Suprapubic skin (tissue), 4 donors: ENCODE data around the gene NEK11. TPM values are rescaled to one million over a fixed set of nuclear protein-coding genes. Genes with fewer than 3 reads are reported as not detected.
"Not testable (repeated sequence)": the region's sequence is repeated elsewhere in the genome, so short reads cannot be mapped to it uniquely, and the experiment has no call there.

ENCODE experiments used
- DNase-seq, 2 donors: peaks; one replicate each; pipeline ENCODE4 v3.0.0-alpha.2; 2019; ENCODE audit warnings: low spot score in 2 of 2
- H3K27ac ChIP-seq: fragments of 200-600 bp; sonication (generic); one replicate; pipeline ENCODE4 v1.5.1; 2019
- H3K27me3 ChIP-seq: fragments of 200-600 bp; sonication (generic); one replicate; pipeline ENCODE4 v1.5.1; 2019
- H3K36me3 ChIP-seq: fragments of 200-600 bp; sonication (generic); one replicate; pipeline ENCODE4 v1.5.1; 2019
- H3K4me1 ChIP-seq: fragments of 200-600 bp; sonication (generic); one replicate; pipeline ENCODE4 v1.5.1; 2019
- H3K4me3 ChIP-seq: fragments of 200-600 bp; sonication (generic); one replicate; pipeline ENCODE4 v1.5.1; 2019; ENCODE audit warnings: mild to moderate bottlenecking
- H3K9me3 ChIP-seq: fragments of 200-600 bp; sonication (generic); one replicate; pipeline ENCODE4 v1.5.1; 2019
- EP300 ChIP-seq: sonication (generic); formaldehyde crosslinking; IDR thresholded peaks from one replicate; pipeline ENCODE4 v1.6.1; 2017; ENCODE audit warnings: antibody characterized with exemption
- POLR2A ChIP-seq, 2 donors: fragments of 450-650 bp; IDR thresholded peaks; one replicate each; pipeline ENCODE4 v1.6.1; 2017; ENCODE audit warnings: antibody characterized with exemption in 2 of 2, mild to moderate bottlenecking in 2 of 2, moderate library complexity in 2 of 2
- POLR2AphosphoS5 ChIP-seq, 3 donors: sonication (generic); formaldehyde crosslinking; IDR thresholded peaks; one replicate each; pipeline ENCODE4 v1.6.1; 2017; ENCODE audit warnings: antibody characterized with exemption in 3 of 3
- WGBS: methylation state at CpG from one replicate; pipeline ENCODE4 v1.1.5; 2018; 5-methylcytosine and 5-hydroxymethylcytosine counted together
- total RNA-seq, 4 donors: library from RNA; depleted of rRNA; stranded (reverse); fragments of >200 nt; gene quantifications; one replicate each; pipeline ENCODE4 v1.1.0, GENCODE V29; 2016
- TF ChIP-seq, protein P1 (sequence below), 2 donors: fragments of 200-600 bp in 1 of 2; fragments of 450-650 bp in 1 of 2; sonication (generic) in 1 of 2; IDR thresholded peaks; one replicate each; pipeline ENCODE4 v1.5.1; 2016 to 2019; ENCODE audit warnings: antibody characterized with exemption in 2 of 2, mild to moderate bottlenecking in 1 of 2, moderate library complexity in 1 of 2

NEK11 gene
- total RNA-seq, 4 donors from 2014 or later, result 4.2 to 11.0 (median 7.5) TPM

DNA sequence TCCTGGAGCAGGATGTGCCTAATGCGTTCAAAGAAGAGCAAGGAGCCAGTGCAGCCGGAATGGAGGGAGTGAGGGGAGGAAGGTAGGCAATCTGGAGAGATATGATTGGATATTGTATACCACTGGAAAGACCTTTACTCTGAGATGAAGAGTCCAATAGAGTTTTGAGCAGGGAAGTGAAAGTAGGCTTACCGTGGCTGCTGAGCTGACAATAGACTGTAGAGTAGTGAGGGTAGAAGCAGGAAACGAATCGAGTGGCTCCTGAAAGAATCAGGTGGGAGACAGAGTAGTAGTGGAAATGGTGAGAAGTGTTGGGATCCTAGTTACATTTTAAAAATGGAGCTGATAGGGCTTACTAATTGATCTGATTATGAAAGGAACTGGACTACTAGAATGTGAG lies 303.1 kb downstream of the NEK11 start:
- WGBS, result 91% methylated on average over 5 of the region's 5 CpGs
- Histone ChIP-seq H3K4me1 (no peaks in the 10 kb centered on the region), H3K36me3 (peaks cover 3% of the 10 kb centered on the region), H3K9me3 (no peaks in the 10 kb centered on the region), H3K27me3 (no peaks in the 10 kb centered on the region), H3K27ac (no peak overlapping the region), H3K4me3 (no peak overlapping the region)
- TF ChIP-seq EP300, result no peak
- TF ChIP-seq POLR2AphosphoS5 (IDR thresholded peaks at IDR 0.05), result no peak
- TF ChIP-seq POLR2A (IDR thresholded peaks at IDR 0.05), result no peak
- TF ChIP-seq, protein P1, sequence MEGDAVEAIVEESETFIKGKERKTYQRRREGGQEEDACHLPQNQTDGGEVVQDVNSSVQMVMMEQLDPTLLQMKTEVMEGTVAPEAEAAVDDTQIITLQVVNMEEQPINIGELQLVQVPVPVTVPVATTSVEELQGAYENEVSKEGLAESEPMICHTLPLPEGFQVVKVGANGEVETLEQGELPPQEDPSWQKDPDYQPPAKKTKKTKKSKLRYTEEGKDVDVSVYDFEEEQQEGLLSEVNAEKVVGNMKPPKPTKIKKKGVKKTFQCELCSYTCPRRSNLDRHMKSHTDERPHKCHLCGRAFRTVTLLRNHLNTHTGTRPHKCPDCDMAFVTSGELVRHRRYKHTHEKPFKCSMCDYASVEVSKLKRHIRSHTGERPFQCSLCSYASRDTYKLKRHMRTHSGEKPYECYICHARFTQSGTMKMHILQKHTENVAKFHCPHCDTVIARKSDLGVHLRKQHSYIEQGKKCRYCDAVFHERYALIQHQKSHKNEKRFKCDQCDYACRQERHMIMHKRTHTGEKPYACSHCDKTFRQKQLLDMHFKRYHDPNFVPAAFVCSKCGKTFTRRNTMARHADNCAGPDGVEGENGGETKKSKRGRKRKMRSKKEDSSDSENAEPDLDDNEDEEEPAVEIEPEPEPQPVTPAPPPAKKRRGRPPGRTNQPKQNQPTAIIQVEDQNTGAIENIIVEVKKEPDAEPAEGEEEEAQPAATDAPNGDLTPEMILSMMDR (IDR thresholded peaks at IDR 0.05), result no peak
- no peak for DNase-seq

DNA sequence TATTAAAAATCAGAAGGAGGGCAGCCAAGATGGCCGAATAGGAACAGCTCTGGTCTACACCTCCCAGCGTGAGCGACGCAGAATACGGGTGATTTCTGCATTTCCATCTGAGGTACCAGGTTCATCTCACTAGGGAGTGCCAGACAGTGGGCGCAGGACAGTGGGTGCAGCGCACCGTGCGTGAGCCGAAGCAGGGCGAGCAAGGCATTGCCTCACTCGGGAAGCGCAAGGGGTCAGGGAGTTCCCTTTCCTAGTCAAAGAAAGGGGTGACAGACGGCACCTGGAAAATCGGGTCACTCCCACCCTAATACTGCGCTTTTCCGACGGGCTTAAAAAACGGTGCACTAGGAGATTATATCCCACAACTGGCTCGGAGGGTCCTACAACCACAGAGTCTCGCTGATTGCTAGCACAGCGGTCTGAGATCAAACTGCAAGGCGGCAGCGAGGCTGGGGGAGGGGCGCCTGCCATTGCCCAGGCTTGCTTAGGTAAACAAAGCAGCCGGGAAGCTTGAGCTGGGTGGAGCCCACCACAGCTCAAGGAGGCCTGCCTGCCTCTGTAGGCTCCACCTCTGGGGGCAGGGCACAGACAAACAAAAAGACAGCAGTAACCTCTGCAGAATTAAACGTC lies 304.9 kb downstream of the NEK11 start:
- H3K4me1 ChIP-seq, H3K27ac ChIP-seq, H3K36me3 ChIP-seq, H3K27me3 ChIP-seq, H3K4me3 ChIP-seq, H3K9me3 ChIP-seq, DNase-seq: not testable (repeated sequence)
- 85% methylated on average over 23 of the region's 27 CpGs for WGBS

DNA sequence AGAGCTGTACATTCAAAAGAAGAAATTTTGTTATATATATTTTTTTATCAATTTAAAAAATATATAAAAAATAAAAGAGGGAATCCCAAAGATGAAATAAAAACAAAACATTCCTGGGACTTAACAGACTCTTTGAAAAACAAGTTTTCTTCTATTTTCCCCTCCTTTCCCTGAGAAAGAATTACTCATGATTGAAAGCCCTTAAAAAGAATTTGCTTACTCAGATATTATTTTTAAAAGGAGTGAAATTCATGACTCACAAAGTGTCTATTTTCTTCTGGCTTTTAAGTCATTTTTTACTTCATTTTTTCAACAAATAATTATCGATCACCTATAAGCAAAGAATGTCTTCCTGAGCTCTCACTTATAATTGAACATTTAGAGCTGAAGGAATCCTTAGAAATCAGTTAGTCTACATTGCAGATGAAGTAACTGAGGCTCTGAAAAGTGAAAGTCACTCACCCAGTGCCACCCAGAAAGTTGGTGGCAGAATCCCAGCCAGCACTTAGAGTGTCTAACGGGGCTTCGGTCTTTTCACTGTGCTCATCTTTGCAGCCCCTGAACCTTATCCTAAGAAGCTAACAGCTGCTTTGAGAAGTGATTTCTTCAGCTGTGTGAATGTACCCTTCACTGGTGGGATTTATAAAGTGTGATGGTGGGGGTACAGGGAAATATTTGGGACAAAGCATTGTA lies 312.4 kb downstream of the NEK11 start:
- H3K36me3 ChIP-seq, result no peaks in the 10 kb centered on the region
- no peaks in the 10 kb centered on the region for H3K27me3 ChIP-seq
- DNase-seq, result no peak
- WGBS, result 68% methylated on average over 3 of the region's 3 CpGs
- no peak overlapping the region for H3K27ac ChIP-seq
- TF ChIP-seq POLR2AphosphoS5 (IDR thresholded peaks at IDR 0.05) (no peak), EP300 (no peak), POLR2A (IDR thresholded peaks at IDR 0.05) (no peak)
- TF ChIP-seq, protein P1 (IDR thresholded peaks at IDR 0.05), result no peak
- H3K9me3 ChIP-seq, result no peaks in the 10 kb centered on the region
- no peaks in the 10 kb centered on the region for H3K4me1 ChIP-seq
- no peak overlapping the region for H3K4me3 ChIP-seq

DNA sequence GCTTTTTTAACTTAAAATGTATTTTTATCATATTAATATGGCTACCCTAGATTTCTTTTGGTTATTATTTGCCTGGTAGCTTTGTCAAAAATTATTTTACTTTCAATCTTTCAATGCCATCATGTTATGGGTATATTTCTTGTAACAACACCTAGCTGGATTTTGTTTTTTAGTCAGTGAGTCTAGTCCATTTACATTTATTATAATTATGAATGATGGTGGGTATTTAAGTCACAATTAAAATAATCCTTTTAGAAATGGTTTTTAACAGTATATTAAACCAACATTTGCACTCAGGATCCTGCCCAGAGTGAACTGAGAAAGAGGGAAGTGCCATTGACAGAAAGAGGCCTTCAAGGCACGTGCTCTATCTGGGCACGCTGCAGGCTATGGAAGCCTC lies 315.1 kb downstream of the NEK11 start:
- Histone ChIP-seq H3K4me3 (no peak overlapping the region), H3K27me3 (no peaks in the 10 kb centered on the region), H3K9me3 (no peaks in the 10 kb centered on the region), H3K27ac (no peak overlapping the region), H3K36me3 (no peaks in the 10 kb centered on the region), H3K4me1 (no peaks in the 10 kb centered on the region)
- 94% methylated on average over 2 of the region's 2 CpGs for WGBS
- no peak for DNase-seq
- no peak for TF ChIP-seq EP300
- no peak for TF ChIP-seq POLR2AphosphoS5 (IDR thresholded peaks at IDR 0.05)

DNA sequence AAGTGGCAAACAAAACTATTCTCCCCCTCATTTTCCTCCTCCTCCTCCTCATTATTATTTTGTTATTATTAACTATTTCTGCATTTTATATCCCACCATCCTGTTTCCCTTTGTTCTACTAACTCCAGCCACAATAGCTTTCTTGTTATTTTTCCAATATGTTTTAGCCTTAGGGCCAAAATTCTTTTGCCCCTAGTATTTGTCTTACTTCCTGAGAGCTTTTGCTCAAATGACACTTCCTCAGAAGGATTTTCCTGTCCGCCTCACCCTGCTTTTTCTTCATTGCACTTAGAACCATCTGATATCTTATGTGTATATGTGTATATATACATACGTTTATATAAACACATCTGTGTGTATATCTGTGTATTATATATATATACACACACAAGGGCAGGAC lies 322.2 kb downstream of the NEK11 start:
- H3K4me1 ChIP-seq, result no peaks in the 10 kb centered on the region
- TF ChIP-seq EP300, result no peak
- no peak for TF ChIP-seq POLR2AphosphoS5 (IDR thresholded peaks at IDR 0.05)
- TF ChIP-seq, protein P1 (IDR thresholded peaks at IDR 0.05), result no peak
- no peak for TF ChIP-seq POLR2A (IDR thresholded peaks at IDR 0.05)
- WGBS, result 82% methylated on average over 2 of the region's 2 CpGs

DNA sequence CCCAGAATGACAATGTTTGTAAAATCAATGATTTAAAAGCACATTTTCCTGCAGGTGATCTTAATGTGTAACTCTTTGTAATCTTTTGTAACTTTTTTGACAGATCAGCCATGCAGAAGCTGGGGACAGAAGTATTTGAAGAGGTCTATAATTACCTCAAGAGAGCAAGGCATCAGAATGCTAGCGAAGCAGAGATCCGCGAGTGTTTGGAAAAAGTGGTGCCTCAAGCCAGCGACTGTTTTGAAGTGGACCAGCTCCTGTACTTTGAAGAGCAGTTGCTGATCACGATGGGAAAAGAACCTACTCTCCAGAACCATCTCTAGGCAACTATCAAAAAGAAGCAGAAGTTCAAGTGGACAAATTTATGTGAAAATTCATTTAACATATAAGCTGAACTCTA lies 322.8 kb downstream of the NEK11 start:
- DNase-seq, result no peak
- 89% methylated on average over 5 of the region's 5 CpGs for WGBS
- no peak for TF ChIP-seq EP300
- TF ChIP-seq, protein P1 (IDR thresholded peaks at IDR 0.05), result no peak
- TF ChIP-seq POLR2A (IDR thresholded peaks at IDR 0.05), result no peak
- TF ChIP-seq POLR2AphosphoS5 (IDR thresholded peaks at IDR 0.05), result no peak
- Histone ChIP-seq H3K4me3 (no peak overlapping the region), H3K9me3 (no peaks in the 10 kb centered on the region), H3K4me1 (no peaks in the 10 kb centered on the region), H3K36me3 (no peaks in the 10 kb centered on the region), H3K27ac (no peak overlapping the region), H3K27me3 (no peaks in the 10 kb centered on the region)

More for the DNA sequence above, 322.2 kb downstream of the NEK11 start:
- H3K27ac ChIP-seq, result no peak overlapping the region
- H3K36me3 ChIP-seq, result no peaks in the 10 kb centered on the region
- no peak overlapping the region for H3K4me3 ChIP-seq
- no peak for DNase-seq
- no peaks in the 10 kb centered on the region for H3K9me3 ChIP-seq
- no peaks in the 10 kb centered on the region for H3K27me3 ChIP-seq
